GM12865 (cell line): Measurements from ENCODE around the gene MAP3K2.

Source experiments
- DNase-seq: peaks from one replicate; pipeline ENCODE4 v3.0.0; 2010; ENCODE audit warnings: low read depth
- H3K4me3 ChIP-seq: 2 replicates; pipeline ENCODE4 v1.5.1; 2011; ENCODE audit warnings: mild to moderate bottlenecking, low read depth, low read length, control low read depth
- TF ChIP-seq, protein P1 (sequence below): IDR thresholded peaks from 2 replicates; pipeline ENCODE4 v1.5.1; 2011; ENCODE audit warnings: low read length, control low read depth, low read depth, inconsistent platforms; ENCODE audit not compliant: insufficient read depth; ENCODE audit errors: missing control alignments

MAP3K2 gene

GRCh38 chr2:127379712-127380355 is 7.9 kb downstream of the MAP3K2 start:
- no peak overlapping the region for H3K4me3 ChIP-seq
- TF ChIP-seq, protein P1, sequence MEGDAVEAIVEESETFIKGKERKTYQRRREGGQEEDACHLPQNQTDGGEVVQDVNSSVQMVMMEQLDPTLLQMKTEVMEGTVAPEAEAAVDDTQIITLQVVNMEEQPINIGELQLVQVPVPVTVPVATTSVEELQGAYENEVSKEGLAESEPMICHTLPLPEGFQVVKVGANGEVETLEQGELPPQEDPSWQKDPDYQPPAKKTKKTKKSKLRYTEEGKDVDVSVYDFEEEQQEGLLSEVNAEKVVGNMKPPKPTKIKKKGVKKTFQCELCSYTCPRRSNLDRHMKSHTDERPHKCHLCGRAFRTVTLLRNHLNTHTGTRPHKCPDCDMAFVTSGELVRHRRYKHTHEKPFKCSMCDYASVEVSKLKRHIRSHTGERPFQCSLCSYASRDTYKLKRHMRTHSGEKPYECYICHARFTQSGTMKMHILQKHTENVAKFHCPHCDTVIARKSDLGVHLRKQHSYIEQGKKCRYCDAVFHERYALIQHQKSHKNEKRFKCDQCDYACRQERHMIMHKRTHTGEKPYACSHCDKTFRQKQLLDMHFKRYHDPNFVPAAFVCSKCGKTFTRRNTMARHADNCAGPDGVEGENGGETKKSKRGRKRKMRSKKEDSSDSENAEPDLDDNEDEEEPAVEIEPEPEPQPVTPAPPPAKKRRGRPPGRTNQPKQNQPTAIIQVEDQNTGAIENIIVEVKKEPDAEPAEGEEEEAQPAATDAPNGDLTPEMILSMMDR = no peak
- DNase-seq = no peak

GRCh38 chr2:127378720-127379119 is 9.1 kb downstream of the MAP3K2 start:
- DNase-seq = no peak
- TF ChIP-seq, protein P1 = no peak
- no peak overlapping the region for H3K4me3 ChIP-seq

DNA sequence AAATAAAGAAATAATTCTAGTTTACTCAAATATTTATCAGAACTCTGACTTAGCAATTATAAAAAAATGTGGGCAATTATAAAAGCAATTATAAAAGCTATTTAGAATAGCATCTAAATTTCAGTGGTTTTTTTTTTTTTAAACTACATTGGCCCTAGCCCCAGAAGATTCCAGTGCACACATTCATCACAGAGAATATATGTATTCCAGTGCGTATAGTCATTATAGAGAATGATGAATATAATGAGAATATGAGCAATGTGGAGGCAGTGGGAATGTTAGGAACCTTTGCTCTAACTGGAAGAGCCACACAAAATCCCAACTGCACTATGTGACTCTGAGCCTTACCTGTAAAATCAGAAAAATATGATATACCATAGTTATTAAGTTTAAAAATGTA is 10.5 kb downstream of the MAP3K2 start:
- TF ChIP-seq, protein P1 = no peak
- H3K4me3 ChIP-seq = no peak overlapping the region
- no peak for DNase-seq

DNA sequence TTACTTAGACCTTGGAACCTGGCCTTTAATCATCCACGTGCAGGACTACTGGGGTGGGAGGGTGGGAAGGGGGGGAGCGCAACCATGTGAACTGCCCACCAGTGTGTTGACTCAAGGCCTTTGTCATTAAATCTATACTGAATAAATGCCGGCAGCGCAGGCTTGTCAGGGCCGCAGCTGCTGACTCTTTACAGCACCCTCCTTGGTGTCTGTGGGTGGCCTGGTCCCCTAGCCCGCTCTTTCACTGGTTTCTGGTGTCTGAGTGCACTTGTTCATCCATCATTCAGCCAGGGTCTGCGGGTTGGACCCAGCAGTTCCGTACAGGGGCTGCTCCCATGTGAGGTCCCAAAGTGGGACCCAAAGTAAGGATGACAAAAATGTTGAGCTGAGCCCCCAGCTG is 11.5 kb downstream of the MAP3K2 start:
- TF ChIP-seq, protein P1 = no peak
- H3K4me3 ChIP-seq = no peak overlapping the region
- no peak for DNase-seq

DNA sequence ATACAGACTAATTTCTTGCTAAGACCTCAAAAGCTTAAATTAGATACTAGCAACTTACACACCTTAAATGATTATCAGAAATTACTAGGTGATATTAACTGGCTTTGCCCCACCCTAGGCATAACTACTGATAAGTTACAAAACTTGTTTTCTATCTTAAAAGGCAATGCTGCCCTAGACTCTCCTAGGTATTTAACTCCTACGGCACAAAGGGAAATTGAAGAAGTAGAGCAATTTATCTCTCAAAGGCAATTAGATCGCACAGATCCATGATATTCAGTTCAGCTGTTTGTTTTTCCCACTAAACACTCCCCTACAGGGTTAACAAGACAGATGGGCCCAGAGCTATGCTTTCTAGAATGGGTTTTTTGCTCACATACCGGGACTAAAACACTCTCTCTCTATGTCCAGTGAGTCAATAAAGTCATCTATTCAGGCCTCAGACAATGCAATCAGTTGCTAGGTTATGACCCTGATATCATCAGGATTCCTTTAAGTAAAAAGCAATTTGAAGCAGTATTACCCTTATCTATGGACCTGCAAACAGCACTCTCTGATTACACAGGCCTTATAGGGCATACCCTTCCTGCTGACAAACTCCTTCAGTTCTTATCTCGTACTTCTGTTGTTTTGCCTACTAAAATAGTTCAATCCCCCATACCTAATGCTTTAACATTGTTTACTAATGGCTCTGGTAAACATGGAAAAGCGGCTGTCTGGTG is 14.3 kb downstream of the MAP3K2 start:
- TF ChIP-seq, protein P1 = no peak
- DNase-seq = no peak
- H3K4me3 ChIP-seq = no peak overlapping the region

GRCh38 chr2:127371037-127371436 is 16.7 kb downstream of the MAP3K2 start:
- DNase-seq = no peak
- TF ChIP-seq, protein P1 = no peak
- no peak overlapping the region for H3K4me3 ChIP-seq
